H1 (cell line): ENCODE measurements around the gene ZNF282. TPM values are rescaled to one million over a fixed set of nuclear protein-coding genes. Genes with fewer than 3 reads are reported as not detected.

ENCODE experiments used
- ATF2 ChIP-seq: IDR thresholded peaks from 2 replicates; pipeline ENCODE4 v1.6.1; 2012; ENCODE audit warnings: low read length, inconsistent platforms
- BACH1 ChIP-seq: IDR thresholded peaks from 2 replicates; pipeline ENCODE4 v1.6.1; 2012; ENCODE audit warnings: low read length, improper control_type of control experiment
- BRCA1 ChIP-seq: IDR thresholded peaks from 2 replicates; pipeline ENCODE4 v1.6.1; 2012; ENCODE audit warnings: low read depth, low read length, improper control_type of control experiment
- CHD1 ChIP-seq: IDR thresholded peaks from 2 replicates; pipeline ENCODE4 v1.6.1; 2012; ENCODE audit warnings: low read depth, low read length, improper control_type of control experiment
- CREB1 ChIP-seq: IDR thresholded peaks from 2 replicates; pipeline ENCODE4 v1.6.1; 2012; ENCODE audit warnings: inconsistent platforms
- KDM5A ChIP-seq: fragments of 200-600 bp; IDR thresholded peaks from 2 replicates; pipeline ENCODE4 v1.7.1; 2012; ENCODE audit warnings: mild to moderate bottlenecking, low read length, inconsistent platforms, mixed read lengths
- SAP30 ChIP-seq: fragments of 300-600 bp; sonication (generic); IDR thresholded peaks from 2 replicates; pipeline ENCODE4 v1.7.1; 2012; ENCODE audit warnings: low read length, moderate library complexity, mild to moderate bottlenecking, inconsistent platforms; ENCODE audit not compliant: insufficient read depth, insufficient replicate concordance
- SIN3A ChIP-seq, 2 experiments: IDR thresholded peaks in 1 of 2; conservative IDR thresholded peaks in 1 of 2; 2 replicates each; pipeline ENCODE4 v1.6.1; 2011 to 2012; ENCODE audit warnings: low read length in 2 of 2, improper control_type of control experiment in 1 of 2, low read depth in 1 of 2, mild to moderate bottlenecking in 1 of 2
- SRF ChIP-seq: IDR thresholded peaks from 2 replicates; pipeline ENCODE4 v1.6.1; 2011; ENCODE audit warnings: mild to moderate bottlenecking, low read depth, low read length, moderate library complexity
- SUZ12 ChIP-seq: fragments of 200-600 bp; sonication (generic); IDR thresholded peaks from 2 replicates; pipeline ENCODE4 v1.6.1; 2012; ENCODE audit warnings: mild to moderate bottlenecking, inconsistent platforms, low read length, moderate library complexity, mixed read lengths
- polyA plus RNA-seq, 7 experiments: library from polyadenylated mRNA; depleted of rRNA in 3 of 7; stranded (reverse) in 5 of 7; unstranded in 2 of 7; fragments of >200 nt in 5 of 7; fragments of 200-250 nt in 2 of 7; gene quantifications; 1 replicate in 5 of 7; 2 replicates in 1 of 7; 4 replicates in 1 of 7; pipeline versions ENCODE4 v1.2.1 to v1.2.3, GENCODE V29; 2011 to 2013; ENCODE audit warnings: missing spikeins in 2 of 7, mixed read lengths in 2 of 7
- total RNA-seq: library from RNA; stranded (reverse); fragmentation: NEBNext Ultra II Directional; extraction: Animal tissue kit (Norgen Biotek cat#: 25700); gene quantifications from 2 replicates; pipeline ENCODE4 v1.2.1, GENCODE V29; 2021

ZNF282 gene
- total and polyA plus RNA-seq, 2 of the 8 experiments (the other 6 are each of a cell fraction or from before 2014, with no cell fraction given), result 16.9 to 36.3 TPM

- TF ChIP-seq SAP30 (no peak), SIN3A (conservative IDR thresholded peaks at IDR 0.05 in 1 of 2, IDR thresholded peaks at IDR 0.05 in 1 of 2; ENCODE audit: low read depth in 1 of 2, low read length in 2 of 2) (no peak), BRCA1 (no peak), BACH1 (no peak), CHD1 (no peak), KDM5A (no peak), SRF (no peak), SUZ12 (no peak), ATF2 (no peak), CREB1 (no peak)
These were observed 66.0 kb downstream of the ZNF282 start (continued) for GRCh38 chr7:149261316-149261828.
